Panc1 (cell line): Measurements from ENCODE around the gene ACTBL2. TPM values are rescaled to one million over a fixed set of nuclear protein-coding genes. Genes with fewer than 3 reads are reported as not detected.

ENCODE experiments used
- ATAC-seq: fragments of 200-7000 bp; cut with Tn5 transposase; 2 replicates; pipeline ENCODE4 v1.9.1; 2020; ENCODE audit warnings: mild to moderate bottlenecking, moderate library complexity
- BruUV-seq: library from RNA; stranded (reverse); fragments of 400-500 nt; replicated peaks from 2 replicates; lab custom pipeline; 2021; lab: Mats Ljungman, UMichigan
- CTCF ChIA-PET: fragments of 300-600 bp; sonication (Branson Sonifier 250); formaldehyde crosslinking; loops from one replicate; lab custom pipeline; 2022; ENCODE audit warnings: antibody characterized with exemption; lab: Charles Lee
- POLR2A ChIA-PET: fragments of 300-600 bp; sonication (Branson Sonifier 250); formaldehyde crosslinking; loops from one replicate; lab custom pipeline; 2022; ENCODE audit warnings: antibody characterized with exemption; lab: Charles Lee
- DNase-seq: peaks from one replicate; pipeline ENCODE4 v3.0.0-alpha.2; 2010; ENCODE audit warnings: low read depth, low spot score
- H3K27ac ChIP-seq: 2 replicates; pipeline ENCODE4 v1.5.1; 2011; ENCODE audit warnings: mild to moderate bottlenecking, low read length, inconsistent platforms
- H3K27me3 ChIP-seq: fragments of 200-500 bp; sonication (Bioruptor generic); 2 replicates; pipeline ENCODE4 v1.6.0; 2014; ENCODE audit warnings: low read length, inconsistent platforms; ENCODE audit not compliant: control insufficient read depth, insufficient read depth
- H3K36me3 ChIP-seq: fragments of 200-500 bp; sonication (Bioruptor generic); 2 replicates; pipeline ENCODE4 v1.5.1; 2014; ENCODE audit warnings: inconsistent platforms, mild to moderate bottlenecking, low read length, moderate library complexity; ENCODE audit not compliant: control insufficient read depth, insufficient read depth
- H3K4me1 ChIP-seq: 2 replicates; pipeline ENCODE4 v1.5.1; 2011; ENCODE audit warnings: inconsistent platforms, mild to moderate bottlenecking, low read length, moderate library complexity; ENCODE audit not compliant: control insufficient read depth, insufficient read depth
- H3K4me3 ChIP-seq, 2 experiments: 2 replicates each; pipeline ENCODE4 v1.5.1; 2011 to 2012; ENCODE audit warnings: low read depth in 2 of 2, low read length in 2 of 2, mild to moderate bottlenecking in 2 of 2, inconsistent platforms in 1 of 2, moderate library complexity in 1 of 2
- H3K9me3 ChIP-seq: fragments of 200-500 bp; sonication (Bioruptor generic); 2 replicates; pipeline ENCODE4 v1.5.1; 2014; ENCODE audit warnings: low read depth, mild to moderate bottlenecking, inconsistent platforms, low read length, moderate library complexity; ENCODE audit not compliant: control insufficient read depth, insufficient read depth
- CTCF ChIP-seq: fragments of 450-650 bp; IDR thresholded peaks from 2 replicates; pipeline ENCODE4 v1.5.1; 2017; ENCODE audit warnings: mild to moderate bottlenecking
- POLR2AphosphoS5 ChIP-seq: IDR thresholded peaks from 2 replicates; pipeline ENCODE4 v1.6.1; 2012; ENCODE audit warnings: mild to moderate bottlenecking, low read depth, low read length, moderate library complexity
- REST ChIP-seq, 2 experiments: IDR thresholded peaks; 2 replicates each; pipeline ENCODE4 v1.6.1; 2011 to 2012; ENCODE audit warnings: low read depth in 2 of 2, control low read depth in 1 of 2, low read length in 1 of 2, mild to moderate bottlenecking in 1 of 2, moderate library complexity in 1 of 2; ENCODE audit not compliant: insufficient read depth in 1 of 2
- SIN3A ChIP-seq: IDR thresholded peaks from 2 replicates; pipeline ENCODE4 v1.6.1; 2012; ENCODE audit warnings: low read depth, mild to moderate bottlenecking, low read length, moderate library complexity, borderline replicate concordance; ENCODE audit not compliant: insufficient read depth
- TCF7L2 ChIP-seq: IDR thresholded peaks from 2 replicates; pipeline ENCODE4 v1.6.1; 2011; ENCODE audit warnings: mild to moderate bottlenecking, low read depth, low read length, inconsistent platforms
- in situ Hi-C: cut with HindIII; loops from 2 replicates; pipeline ENCODE4 v1.10.0; 2016; ENCODE audit warnings: low sequenced_read_pairs, low pct_unique_long_range_greater_than_20kb
- intact Hi-C: fragments of 100-400 bp; cut with micrococcal nuclease; formaldehyde crosslinking; loops from one replicate; pipeline ENCODE4 v1.10.0; 2022; ENCODE audit not compliant: unreplicated experiment
- total RNA-seq: library from RNA; stranded (reverse); gene quantifications from one replicate; pipeline ENCODE4 v1.2.1, GENCODE V29; 2021; ENCODE audit not compliant: unreplicated experiment

Gene ACTBL2
- total RNA-seq, 1 experiment from 2014 or later, result not detected

- no TSS peak for BruUV-seq
- in situ Hi-C loops, result no loop called here
- TF ChIP-seq POLR2AphosphoS5 (no peak), CTCF (no peak), SIN3A (no peak), TCF7L2 (no peak), REST (IDR thresholded peaks at IDR 0.05; ENCODE audit: insufficient read depth in 1 of 2, low read depth in 2 of 2, low read length in 1 of 2) (no peak)
Measured at GRCh38 chr5:57445006-57445704, 37.5 kb downstream of the ACTBL2 start.

GRCh38 chr5:57442080-57442839 is 40.4 kb downstream of the ACTBL2 start:
- TF ChIP-seq REST (IDR thresholded peaks at IDR 0.05; ENCODE audit: insufficient read depth in 1 of 2, low read depth in 2 of 2, low read length in 1 of 2) (no peak), TCF7L2 (no peak), SIN3A (no peak), POLR2AphosphoS5 (no peak), CTCF (no peak)
- no peak for DNase-seq
- ATAC-seq, result no peak
- CTCF ChIA-PET, result no interaction called here
- no peaks in the 10 kb centered on the region for H3K27me3 ChIP-seq
- BruUV-seq, result no TSS peak
- no peaks in the 10 kb centered on the region for H3K4me1 ChIP-seq
- H3K27ac ChIP-seq, result peak overlapping the region; percentile 44; the same call in 1 of the 2 replicates
- in situ Hi-C loops, result no loop called here
- intact Hi-C loops, result no loop called here
- POLR2A ChIA-PET, result no interaction called here
- no peak overlapping the region for H3K4me3 ChIP-seq
- no peaks in the 10 kb centered on the region for H3K36me3 ChIP-seq
- peaks cover 3% of the 10 kb centered on the region; the same call in 1 of the 2 replicates for H3K9me3 ChIP-seq

More at GRCh38 chr5:57445006-57445704, 37.5 kb downstream of the ACTBL2 start:
- peak overlapping the region; percentile 51; the same call in 1 of the 2 replicates for H3K27ac ChIP-seq
- no peak overlapping the region for H3K4me3 ChIP-seq
- no peak for DNase-seq
- intact Hi-C loops, result no loop called here
- no peaks in the 10 kb centered on the region for H3K4me1 ChIP-seq
- ChIA-PET CTCF (interaction anchor here (0.5 kb wide), 1 partner anchor 239 kb away, joined by 3 read pairs; no protein-coding TSS in a partner anchor), POLR2A (no interaction called here)
- H3K27me3 ChIP-seq, result no peaks in the 10 kb centered on the region
- no peak for ATAC-seq
- H3K36me3 ChIP-seq, result no peaks in the 10 kb centered on the region
- no peaks in the 10 kb centered on the region for H3K9me3 ChIP-seq
